ENCODE results near the gene TNFSF10.
"Not testable (repeated sequence)": the region's sequence is repeated elsewhere in the genome, so short reads cannot be mapped to it uniquely, and the experiment has no call there.

TNFSF10 gene

DNA sequence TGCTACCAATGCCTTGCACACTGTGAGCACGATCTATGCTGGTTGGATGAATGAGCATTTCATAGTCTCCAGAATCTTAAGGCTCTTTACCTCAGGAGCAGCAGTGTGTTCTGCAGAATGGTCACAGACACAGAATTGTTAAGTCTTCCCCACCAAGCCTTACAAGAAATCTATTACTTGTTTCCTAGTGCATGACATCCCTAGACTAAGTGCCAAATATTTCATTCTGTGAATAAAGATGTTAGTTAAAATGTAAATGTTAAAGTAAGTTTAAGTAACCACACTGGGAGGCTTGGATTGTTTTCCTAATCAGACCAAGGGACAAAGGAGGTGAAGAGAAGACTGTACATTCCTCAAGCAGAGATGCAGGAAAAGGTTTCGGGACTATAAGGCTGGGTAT, 4.1 kb upstream of the TNFSF10 start:
- Histone ChIP-seq H3K9me3 (ENCODE audit: severe bottlenecking) (no peaks in the 10 kb centered on the region), H3K27ac (no peak overlapping the region), H3K4me3 (ENCODE audit: low read depth, low read length) (no peak overlapping the region), H3K27me3 (ENCODE audit: insufficient read depth, low read depth, severe bottlenecking) (no peaks in the 10 kb centered on the region), H3K36me3 (no peaks in the 10 kb centered on the region)
- TF ChIP-seq, protein P1, sequence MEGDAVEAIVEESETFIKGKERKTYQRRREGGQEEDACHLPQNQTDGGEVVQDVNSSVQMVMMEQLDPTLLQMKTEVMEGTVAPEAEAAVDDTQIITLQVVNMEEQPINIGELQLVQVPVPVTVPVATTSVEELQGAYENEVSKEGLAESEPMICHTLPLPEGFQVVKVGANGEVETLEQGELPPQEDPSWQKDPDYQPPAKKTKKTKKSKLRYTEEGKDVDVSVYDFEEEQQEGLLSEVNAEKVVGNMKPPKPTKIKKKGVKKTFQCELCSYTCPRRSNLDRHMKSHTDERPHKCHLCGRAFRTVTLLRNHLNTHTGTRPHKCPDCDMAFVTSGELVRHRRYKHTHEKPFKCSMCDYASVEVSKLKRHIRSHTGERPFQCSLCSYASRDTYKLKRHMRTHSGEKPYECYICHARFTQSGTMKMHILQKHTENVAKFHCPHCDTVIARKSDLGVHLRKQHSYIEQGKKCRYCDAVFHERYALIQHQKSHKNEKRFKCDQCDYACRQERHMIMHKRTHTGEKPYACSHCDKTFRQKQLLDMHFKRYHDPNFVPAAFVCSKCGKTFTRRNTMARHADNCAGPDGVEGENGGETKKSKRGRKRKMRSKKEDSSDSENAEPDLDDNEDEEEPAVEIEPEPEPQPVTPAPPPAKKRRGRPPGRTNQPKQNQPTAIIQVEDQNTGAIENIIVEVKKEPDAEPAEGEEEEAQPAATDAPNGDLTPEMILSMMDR (IDR thresholded peaks at IDR 0.05; ENCODE audit: low read depth, low read length): no peak
- DNase-seq: no peak

DNA sequence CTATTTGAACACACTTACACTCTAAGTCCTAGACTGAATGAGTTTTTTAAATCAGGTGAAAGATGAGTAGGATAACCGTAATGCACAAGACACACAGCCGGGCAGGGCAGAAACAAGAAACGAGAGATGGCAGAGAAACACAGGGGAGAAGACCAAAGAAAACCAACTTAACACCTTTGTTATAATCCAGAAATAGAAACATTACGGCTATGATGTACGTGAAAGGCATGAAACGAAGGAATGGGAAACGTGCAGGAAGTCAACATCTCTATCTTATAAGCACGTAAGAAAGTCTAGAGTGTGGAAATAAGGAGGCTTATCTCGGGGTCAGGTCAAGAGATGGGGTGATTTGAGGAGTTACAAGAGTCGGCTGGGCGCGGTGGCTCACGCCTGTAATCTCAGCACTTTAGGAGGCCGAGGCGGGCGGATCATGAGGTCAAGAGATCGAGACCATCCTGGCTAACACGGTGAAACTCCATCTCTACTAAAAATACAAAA, 1.9 kb upstream of the TNFSF10 start:
- Histone ChIP-seq H3K9me3 (ENCODE audit: severe bottlenecking) (no peaks in the 10 kb centered on the region), H3K4me3 (ENCODE audit: low read depth, low read length) (no peak overlapping the region), H3K27me3 (ENCODE audit: insufficient read depth, low read depth, severe bottlenecking) (no peaks in the 10 kb centered on the region), H3K27ac (no peak overlapping the region), H3K36me3 (no peaks in the 10 kb centered on the region)
- TF ChIP-seq, protein P1 (IDR thresholded peaks at IDR 0.05; ENCODE audit: low read depth, low read length): no peak
- DNase-seq: no peak

DNA sequence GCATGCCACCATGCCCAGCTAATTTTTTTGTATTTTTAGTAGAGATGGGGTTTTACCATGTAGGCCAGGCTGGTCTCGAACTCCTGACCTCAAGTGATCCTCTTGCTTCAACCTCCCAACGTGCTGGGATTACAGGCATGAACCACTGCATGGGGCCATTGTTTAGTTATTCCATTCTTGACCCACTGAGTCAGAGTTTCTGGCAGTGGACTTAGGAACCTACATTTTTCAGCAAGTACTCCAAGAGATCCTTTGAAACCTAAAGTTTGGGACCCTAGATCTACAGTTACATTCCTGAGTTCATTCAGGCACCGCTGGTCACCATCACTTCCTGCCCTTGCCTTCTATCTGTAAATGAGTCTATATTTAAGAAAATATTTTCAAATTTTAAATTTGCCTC, 1.4 kb upstream of the TNFSF10 start:
- no peaks in the 10 kb centered on the region for H3K27me3 ChIP-seq (ENCODE audit: insufficient read depth, low read depth, severe bottlenecking)
- TF ChIP-seq, protein P1 (IDR thresholded peaks at IDR 0.05; ENCODE audit: low read depth, low read length): no peak
- no peak overlapping the region for H3K27ac ChIP-seq
- no peak for DNase-seq
- no peaks in the 10 kb centered on the region for H3K9me3 ChIP-seq (ENCODE audit: severe bottlenecking)
- no peaks in the 10 kb centered on the region for H3K36me3 ChIP-seq
- H3K4me3 ChIP-seq (ENCODE audit: low read depth, low read length): no peak overlapping the region

DNA sequence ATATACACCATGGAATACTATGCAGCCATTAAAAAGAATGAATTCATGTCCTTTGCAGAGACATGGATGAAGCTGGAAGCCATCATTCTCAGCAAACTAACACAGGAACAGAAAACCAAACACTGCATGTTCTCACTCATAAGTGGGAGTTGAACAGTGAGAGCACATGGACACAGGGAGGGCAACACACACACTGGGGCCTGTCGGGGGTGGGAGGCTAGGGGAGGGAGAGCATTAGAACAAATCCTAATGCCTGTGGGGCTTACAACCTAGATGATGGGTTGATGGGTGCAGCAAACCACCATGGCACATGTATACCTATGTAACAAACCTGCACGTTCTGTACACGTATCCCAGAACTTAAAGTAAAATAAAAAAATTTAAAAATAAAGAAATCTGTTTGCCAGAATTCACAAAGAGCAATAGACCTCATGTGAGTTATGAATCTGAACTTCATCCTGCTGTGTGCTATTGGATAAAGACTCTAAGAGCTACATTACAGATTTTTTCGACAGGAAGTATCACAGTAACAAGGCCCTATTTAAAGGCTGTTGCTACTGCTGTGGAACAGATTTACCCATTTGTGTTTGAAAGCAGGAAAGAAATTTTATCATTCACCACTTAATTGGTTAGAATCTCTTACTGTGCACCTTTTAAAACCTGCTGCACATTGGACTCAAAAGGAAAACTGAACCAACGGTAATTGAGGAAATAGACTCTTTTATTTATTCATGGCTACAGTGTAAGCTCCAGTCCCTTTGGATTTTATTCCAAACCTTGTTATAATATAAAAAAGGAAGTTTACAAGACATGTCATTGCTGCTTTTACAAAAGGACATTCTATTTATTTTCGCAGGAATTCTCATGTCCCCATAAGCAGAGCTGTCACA, 1.1 kb downstream of the TNFSF10 start:
- not testable (repeated sequence) for H3K36me3 ChIP-seq; DNase-seq; H3K27ac ChIP-seq; H3K4me3 ChIP-seq (ENCODE audit: low read depth, low read length); H3K9me3 ChIP-seq (ENCODE audit: severe bottlenecking); H3K27me3 ChIP-seq (ENCODE audit: insufficient read depth, low read depth, severe bottlenecking)

DNA sequence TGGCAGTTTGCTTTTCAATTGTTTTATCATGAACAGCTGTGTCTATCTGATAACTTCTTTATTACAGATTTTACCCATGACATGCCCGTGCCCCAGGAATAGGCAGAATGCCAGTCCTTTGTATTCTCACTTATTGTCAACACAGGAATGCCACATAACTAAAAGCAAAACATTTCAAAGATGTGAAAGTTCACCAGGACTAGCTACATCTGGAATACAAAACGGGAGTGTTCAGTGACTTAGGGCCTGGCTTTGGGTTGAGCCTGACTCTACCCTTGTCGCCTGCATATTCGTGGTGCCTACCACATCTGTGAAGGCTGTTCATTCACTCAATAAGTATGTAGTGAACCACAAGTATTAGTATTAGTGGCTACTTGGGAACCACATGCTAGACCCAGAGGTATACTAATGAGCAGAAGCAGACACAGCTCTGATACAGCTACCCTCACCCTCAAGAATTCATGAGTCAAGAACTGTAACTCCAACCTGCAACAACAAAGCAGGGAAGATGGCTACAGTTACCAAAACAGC, 2.9 kb downstream of the TNFSF10 start:
- Histone ChIP-seq H3K4me3 (ENCODE audit: low read depth, low read length) (no peak overlapping the region), H3K27ac (no peak overlapping the region), H3K9me3 (ENCODE audit: severe bottlenecking) (no peaks in the 10 kb centered on the region), H3K27me3 (ENCODE audit: insufficient read depth, low read depth, severe bottlenecking) (no peaks in the 10 kb centered on the region), H3K36me3 (no peaks in the 10 kb centered on the region)
- DNase-seq: no peak
- TF ChIP-seq, protein P1 (IDR thresholded peaks at IDR 0.05; ENCODE audit: low read depth, low read length): no peak

DNA sequence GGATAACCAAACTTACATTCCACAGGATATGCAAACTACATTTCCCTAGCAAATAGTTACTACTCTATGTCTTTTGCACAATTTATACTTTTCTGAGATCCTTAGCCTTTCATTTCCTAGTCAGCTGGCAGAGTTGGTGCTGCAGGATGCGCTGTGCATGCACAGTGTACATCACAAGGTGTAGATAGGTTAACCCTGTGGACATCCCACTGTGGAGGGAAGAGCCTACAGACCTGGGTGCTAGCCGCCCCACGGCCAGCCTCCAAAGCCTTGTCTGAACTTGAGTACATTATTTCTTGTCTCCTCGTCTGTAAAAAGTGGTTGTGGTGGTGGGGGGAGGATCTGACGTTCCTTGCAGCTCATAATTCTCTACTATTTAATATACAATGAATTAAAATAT, 3.5 kb downstream of the TNFSF10 start:
- Histone ChIP-seq H3K27me3 (ENCODE audit: insufficient read depth, low read depth, severe bottlenecking) (no peaks in the 10 kb centered on the region), H3K4me3 (ENCODE audit: low read depth, low read length) (no peak overlapping the region), H3K27ac (no peak overlapping the region), H3K36me3 (no peaks in the 10 kb centered on the region), H3K9me3 (ENCODE audit: severe bottlenecking) (no peaks in the 10 kb centered on the region)
- TF ChIP-seq, protein P1 (IDR thresholded peaks at IDR 0.05; ENCODE audit: low read depth, low read length): no peak
- no peak for DNase-seq
